Measurements from ENCODE around the gene PNPLA6. TPM values are rescaled to one million over a fixed set of nuclear protein-coding genes. Genes with fewer than 3 reads are reported as not detected.

PNPLA6 gene
- polyA plus RNA-seq, 1 of the 3 experiments (the other 2 are of a cell fraction), result 90.5 TPM

DNA sequence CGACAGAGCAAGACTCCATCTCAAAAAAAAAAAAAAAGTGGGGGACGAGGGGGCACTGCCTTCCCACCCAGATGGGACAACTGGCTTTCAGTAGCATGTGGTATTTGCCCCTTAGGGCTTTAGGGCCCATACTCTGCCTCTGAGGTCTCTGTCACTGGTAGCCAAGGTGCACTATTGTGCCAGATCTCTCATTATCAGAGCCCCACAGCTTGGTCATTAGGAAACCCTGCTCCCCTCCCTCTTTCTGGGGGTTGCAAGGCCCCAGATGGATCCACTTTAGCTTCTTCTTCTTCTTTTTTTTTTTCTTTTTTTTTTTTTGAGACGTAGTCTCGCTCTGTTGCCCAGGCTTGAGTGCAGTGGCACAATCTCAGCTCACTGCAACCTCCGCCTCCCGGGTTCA is 30.8 kb upstream of the PNPLA6 start:
- no peak overlapping the region for H3K27ac ChIP-seq (ENCODE audit: low read depth in 2 of 2, low read length in 1 of 2)
- peaks cover 0 to 17% of the 10 kb centered on the region in 2 experiments; a peak in 1 of 4 replicates for H3K4me1 ChIP-seq (ENCODE audit: control insufficient read depth in 1 of 2, insufficient read depth in 2 of 2, low read depth in 1 of 2, low read length in 1 of 2)
- CTCF ChIA-PET, result interaction anchor here (1.5 kb wide), 2 partner anchors 10 to 12 kb away, joined by 3 to 4 read pairs; no protein-coding TSS in a partner anchor
- no peaks in the 10 kb centered on the region for H4K20me1 ChIP-seq (ENCODE audit: insufficient read depth)
- no peaks in the 10 kb centered on the region for H3K36me3 ChIP-seq (replicated peaks in 1 of 2; ENCODE audit: control insufficient read depth in 1 of 2, insufficient read depth in 2 of 2, low read length in 1 of 2)
- no peak overlapping the region for H3K4me2 ChIP-seq
- H2AFZ ChIP-seq (ENCODE audit: low read depth), result no peak overlapping the region
- H3K79me2 ChIP-seq (ENCODE audit: insufficient read depth), result no peaks in the 10 kb centered on the region
- POLR2A ChIA-PET, result interaction anchor here (1.8 kb wide), 1 partner anchor 11 kb away, joined by 8 read pairs; no protein-coding TSS in a partner anchor
- H3K4me3 ChIP-seq (ENCODE audit: low read depth in 2 of 2, low read length in 1 of 2), result no peak overlapping the region
- H3K9ac ChIP-seq, result no peak overlapping the region
- TF ChIP-seq SMC3 (IDR thresholded peaks at IDR 0.05; ENCODE audit: low read depth, low read length), result no peak
- H3K27me3 ChIP-seq (ENCODE audit: insufficient read depth), result no peaks in the 10 kb centered on the region
- H3K9me3 ChIP-seq, result no peaks in the 10 kb centered on the region
- DNase-seq, result no peak
- WGBS (ENCODE audit: low lambda C conversion rate), result 81% methylated on average over 6 of the region's 6 CpGs
- H3F3A ChIP-seq (replicated peaks; ENCODE audit: insufficient read depth), result peaks cover 10% of the 10 kb centered on the region
- H3K9me2 ChIP-seq, result no peaks in the 10 kb centered on the region

- no peak for DNase-seq
- Histone ChIP-seq H3K4me2 (no peak overlapping the region), H3K9ac (no peak overlapping the region), H3K9me2 (no peaks in the 10 kb centered on the region), H4K20me1 (ENCODE audit: insufficient read depth) (no peaks in the 10 kb centered on the region), H3F3A (replicated peaks; ENCODE audit: insufficient read depth) (peaks cover 10% of the 10 kb centered on the region), H3K36me3 (replicated peaks in 1 of 2; ENCODE audit: control insufficient read depth in 1 of 2, insufficient read depth in 2 of 2, low read length in 1 of 2) (no peaks in the 10 kb centered on the region), H2AFZ (ENCODE audit: low read depth) (no peak overlapping the region), H3K4me1 (ENCODE audit: control insufficient read depth in 1 of 2, insufficient read depth in 2 of 2, low read depth in 1 of 2, low read length in 1 of 2) (peaks cover 0 to 17% of the 10 kb centered on the region in 2 experiments; a peak in 1 of 4 replicates), H3K4me3 (ENCODE audit: low read depth in 2 of 2, low read length in 1 of 2) (no peak overlapping the region), H3K79me2 (ENCODE audit: insufficient read depth) (no peaks in the 10 kb centered on the region), H3K27ac (ENCODE audit: low read depth in 2 of 2, low read length in 1 of 2) (no peak overlapping the region), H3K27me3 (ENCODE audit: insufficient read depth) (no peaks in the 10 kb centered on the region), H3K9me3 (no peaks in the 10 kb centered on the region)
- ChIA-PET CTCF (interaction anchor here (1.1 to 1.5 kb wide), 3 partner anchors 8 to 12 kb away, joined by 3 to 4 read pairs (median 4); a partner anchor contains a TSS), POLR2A (interaction anchor here (1.8 kb wide), 1 partner anchor 11 kb away, joined by 8 read pairs; no protein-coding TSS in a partner anchor)
- 96% methylated on average over 17 of the region's 19 CpGs for WGBS (ENCODE audit: low lambda C conversion rate)
- TF ChIP-seq FOXJ3 (CRISPR knock-in tag; IDR thresholded peaks at IDR 0.05) (no peak), ELF1 (IDR thresholded peaks at IDR 0.05) (no peak), SIN3A (IDR thresholded peaks at IDR 0.05; ENCODE audit: borderline replicate concordance, low read depth, low read length) (no peak), RFX5 (IDR thresholded peaks at IDR 0.05; ENCODE audit: low read length) (no peak), YY1 (IDR thresholded peaks at IDR 0.05; ENCODE audit: low read depth) (no peak), TEAD4 (IDR thresholded peaks at IDR 0.05; ENCODE audit: borderline replicate concordance, insufficient read depth) (no peak), NRF1 (IDR thresholded peaks at IDR 0.05; ENCODE audit: low read depth, low read length) (no peak), CTCF (IDR thresholded peaks at IDR 0.05) (no peak), TAF1 (IDR thresholded peaks at IDR 0.05; ENCODE audit: borderline replicate concordance, low read depth, low read length) (no peak), NFIC (IDR thresholded peaks at IDR 0.05; ENCODE audit: borderline replicate concordance) (no peak), RAD21 (IDR thresholded peaks at IDR 0.05; ENCODE audit: low read length) (no peak), GABPA (IDR thresholded peaks at IDR 0.05; ENCODE audit: low read depth) (no peak), SMC3 (IDR thresholded peaks at IDR 0.05; ENCODE audit: low read depth, low read length) (no peak), EZH2phosphoT487 (IDR thresholded peaks at IDR 0.05; ENCODE audit: borderline replicate concordance, low read depth) (no peak)
- TF ChIP-seq, protein P1, sequence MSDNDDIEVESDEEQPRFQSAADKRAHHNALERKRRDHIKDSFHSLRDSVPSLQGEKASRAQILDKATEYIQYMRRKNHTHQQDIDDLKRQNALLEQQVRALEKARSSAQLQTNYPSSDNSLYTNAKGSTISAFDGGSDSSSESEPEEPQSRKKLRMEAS (IDR thresholded peaks at IDR 0.05; ENCODE audit: low read depth), result no peak
Observed at GRCh38 chr19:7505288-7505681, 30.2 kb upstream of the PNPLA6 start.
